Measurements from ENCODE around the gene TEX55.
"Not testable (repeated sequence)": the region's sequence is repeated elsewhere in the genome, so short reads cannot be mapped to it uniquely, and the experiment has no call there.

The TEX55 gene

GRCh38 chr3:119156868-119157267 lies 10.9 kb downstream of the TEX55 start:
- TF ChIP-seq CTCF (IDR thresholded peaks at IDR 0.05; ENCODE audit: insufficient read depth, low read length, missing control alignments), result no peak
- DNase-seq (ENCODE audit: low read depth, low spot score), result no peak
- CTCF ChIA-PET, result interaction anchor here (1.0 to 1.8 kb wide), 2 partner anchors 11 to 85 kb away, joined by 4 to 9 read pairs; partner anchors contain the start of gene TEX55

GRCh38 chr3:119157971-119158370 lies 12.0 kb downstream of the TEX55 start:
- no peak for TF ChIP-seq CTCF (IDR thresholded peaks at IDR 0.05; ENCODE audit: insufficient read depth, low read length, missing control alignments)
- H3K4me3 ChIP-seq (ENCODE audit: low read depth, low read length), result no peak overlapping the region
- POLR2A ChIA-PET, result no interaction called here
- no peak for DNase-seq (ENCODE audit: low read depth, low spot score)
- CTCF ChIA-PET, result interaction anchor here (1.8 kb wide), 1 partner anchor 12 kb away, joined by 9 read pairs; the partner anchor contains the start of gene TEX55

More at GRCh38 chr3:119156868-119157267, 10.9 kb downstream of the TEX55 start:
- POLR2A ChIA-PET, result no interaction called here
- H3K4me3 ChIP-seq (ENCODE audit: low read depth, low read length), result no peak overlapping the region

- CTCF ChIA-PET, result no interaction called here
- H3K4me3 ChIP-seq (ENCODE audit: low read depth, low read length), result no peak overlapping the region
- POLR2A ChIA-PET, result no interaction called here
- DNase-seq (ENCODE audit: low read depth, low spot score), result no peak
- no peak for TF ChIP-seq CTCF (IDR thresholded peaks at IDR 0.05; ENCODE audit: insufficient read depth, low read length, missing control alignments)
These were observed 14.4 kb downstream of the TEX55 start for GRCh38 chr3:119160361-119160760.

- ChIA-PET POLR2A (no interaction called here), CTCF (interaction anchor here (1.2 to 2.0 kb wide), 3 partner anchors 14 to 80 kb away, joined by 3 to 7 read pairs (median 5); partner anchors contain the start of genes B4GALT4 and TEX55)
- DNase-seq (ENCODE audit: low read depth, low spot score), result no peak
- TF ChIP-seq CTCF (IDR thresholded peaks at IDR 0.05; ENCODE audit: insufficient read depth, low read length, missing control alignments), result no peak
- H3K4me3 ChIP-seq (ENCODE audit: low read depth, low read length), result no peak overlapping the region
These were observed 14.8 kb downstream of the TEX55 start for GRCh38 chr3:119160815-119161214.

GRCh38 chr3:119161240-119161639 lies 15.3 kb downstream of the TEX55 start:
- POLR2A ChIA-PET, result no interaction called here
- DNase-seq (ENCODE audit: low read depth, low spot score), result no peak
- TF ChIP-seq CTCF (IDR thresholded peaks at IDR 0.05; ENCODE audit: insufficient read depth, low read length, missing control alignments), result no peak
- H3K4me3 ChIP-seq (ENCODE audit: low read depth, low read length), result no peak overlapping the region
- CTCF ChIA-PET, result interaction anchor here (1.2 to 2.0 kb wide), 3 partner anchors 15 to 80 kb away, joined by 3 to 7 read pairs (median 5); partner anchors contain the start of genes B4GALT4 and TEX55

- DNase-seq (ENCODE audit: low read depth, low spot score); H3K4me3 ChIP-seq (ENCODE audit: low read depth, low read length); POLR2A ChIA-PET; CTCF ChIA-PET: not testable (repeated sequence)
These were observed 18.8 kb downstream of the TEX55 start for GRCh38 chr3:119164745-119165144.

GRCh38 chr3:119170821-119171220 lies 24.9 kb downstream of the TEX55 start:
- DNase-seq (ENCODE audit: low read depth, low spot score), result peak; percentile 28
- CTCF ChIA-PET, result interaction anchor here (1.0 kb wide), 1 partner anchor 71 kb away, joined by 3 read pairs; no protein-coding TSS in a partner anchor

More at GRCh38 chr3:119170821-119171220, 24.9 kb downstream of the TEX55 start:
- H3K4me3 ChIP-seq (ENCODE audit: low read depth, low read length), result no peak overlapping the region
- no peak for TF ChIP-seq CTCF (IDR thresholded peaks at IDR 0.05; ENCODE audit: insufficient read depth, low read length, missing control alignments)
- POLR2A ChIA-PET, result no interaction called here
